SK-N-SH (cell line): ENCODE measurements around the gene MED27. TPM values are rescaled to one million over a fixed set of nuclear protein-coding genes. Genes with fewer than 3 reads are reported as not detected.

Experiments
- CTCF ChIA-PET: fragments of 300-600, 350-600 bp; formaldehyde crosslinking; extraction: SDS; loops from one replicate; lab custom pipeline; 2021; lab: Yijun Ruan, JAX
- POLR2A ChIA-PET: fragments of 350-600 bp; sonication (Branson Sonifier 250); formaldehyde crosslinking; extraction: SDS; loops from one replicate; lab custom pipeline; 2020; ENCODE audit warnings: antibody characterized with exemption, inconsistent platforms; lab: Yijun Ruan, JAX
- DNase-seq: peaks from one replicate; pipeline ENCODE4 v3.0.0; 2012
- H2AFZ ChIP-seq: fragments of 200-600 bp; sonication (generic); 2 replicates; pipeline ENCODE4 v1.8.1; 2016; ENCODE audit warnings: antibody characterized with exemption, mild to moderate bottlenecking, low read depth
- H3F3A ChIP-seq: fragments of 200-600 bp; sonication (generic); replicated peaks from 2 replicates; pipeline ENCODE3; 2016; ENCODE audit warnings: antibody characterized with exemption, mild to moderate bottlenecking; ENCODE audit not compliant: insufficient read depth
- H3K27ac ChIP-seq, 2 experiments: fragments of 200-500 bp in 1 of 2; fragments of 200-600 bp in 1 of 2; sonication (Bioruptor generic) in 1 of 2; sonication (generic), shearing (Covaris generic) in 1 of 2; 2 replicates each; pipeline versions ENCODE4 v1.5.1 to v1.6.1; 2014 to 2016; ENCODE audit warnings: low read depth in 2 of 2, inconsistent platforms in 1 of 2, low read length in 1 of 2, mild to moderate bottlenecking in 1 of 2, mixed read lengths in 1 of 2
- H3K27me3 ChIP-seq: fragments of 200-600 bp; sonication (generic), shearing (Covaris generic); 2 replicates; pipeline ENCODE4 v1.6.1; 2016; ENCODE audit warnings: mixed run types; ENCODE audit not compliant: insufficient read depth
- H3K36me3 ChIP-seq, 2 experiments: fragments of 200-500 bp in 1 of 2; fragments of 200-600 bp in 1 of 2; sonication (Bioruptor generic) in 1 of 2; sonication (generic) in 1 of 2; replicated peaks in 1 of 2; 2 replicates each; pipeline versions ENCODE3 to v1.5.1; 2014 to 2016; ENCODE audit warnings: low read length in 1 of 2, mild to moderate bottlenecking in 1 of 2; ENCODE audit not compliant: insufficient read depth in 2 of 2, control insufficient read depth in 1 of 2
- H3K4me1 ChIP-seq, 2 experiments: fragments of 200-500 bp in 1 of 2; fragments of 200-600 bp in 1 of 2; sonication (Bioruptor generic) in 1 of 2; sonication (generic), shearing (Covaris generic) in 1 of 2; 2 replicates each; pipeline versions ENCODE4 v1.5.1 to v1.6.1; 2014 to 2016; ENCODE audit warnings: low read depth in 1 of 2, low read length in 1 of 2, mixed run types in 1 of 2; ENCODE audit not compliant: insufficient read depth in 2 of 2, control insufficient read depth in 1 of 2
- H3K4me2 ChIP-seq: fragments of 200-600 bp; sonication (generic), shearing (Covaris generic); 2 replicates; pipeline ENCODE4 v1.6.1; 2017; ENCODE audit warnings: mixed run types
- H3K4me3 ChIP-seq, 2 experiments: fragments of 200-500 bp in 1 of 2; fragments of 200-600 bp in 1 of 2; sonication (Bioruptor generic) in 1 of 2; sonication (generic), shearing (Covaris generic) in 1 of 2; 2 replicates each; pipeline versions ENCODE4 v1.5.1 to v1.8.1; 2014 to 2016; ENCODE audit warnings: low read depth in 2 of 2, inconsistent platforms in 1 of 2, low read length in 1 of 2, mild to moderate bottlenecking in 1 of 2, mixed read lengths in 1 of 2, moderate library complexity in 1 of 2
- H3K79me2 ChIP-seq: fragments of 200-600 bp; sonication (generic); 2 replicates; pipeline ENCODE4 v1.8.1; 2017; ENCODE audit warnings: mild to moderate bottlenecking; ENCODE audit not compliant: insufficient read depth
- H3K9ac ChIP-seq: fragments of 200-600 bp; sonication (generic); 2 replicates; pipeline ENCODE4 v1.6.1; 2017; ENCODE audit warnings: mixed run types
- H3K9me2 ChIP-seq: fragments of 200-600 bp; sonication (generic); 2 replicates; pipeline ENCODE4 v1.6.1; 2017; ENCODE audit warnings: mixed run types
- H3K9me3 ChIP-seq: fragments of 200-600 bp; sonication (generic); 2 replicates; pipeline ENCODE4 v1.6.1; 2017; ENCODE audit warnings: mixed run types, mild to moderate bottlenecking, moderate library complexity
- H4K20me1 ChIP-seq: fragments of 200-600 bp; sonication (generic); 2 replicates; pipeline ENCODE4 v1.6.1; 2017; ENCODE audit warnings: mild to moderate bottlenecking, mixed run types; ENCODE audit not compliant: insufficient read depth
- CHD2 ChIP-seq: fragments of 150-350 bp; IDR thresholded peaks from 2 replicates; pipeline ENCODE4 v1.6.1; 2018; ENCODE audit warnings: low read length; ENCODE audit not compliant: partially characterized antibody
- EP300 ChIP-seq, 2 experiments: IDR thresholded peaks; 2 replicates each; pipeline versions ENCODE4 v1.4.0 to v1.6.1; 2012; ENCODE audit warnings: borderline replicate concordance in 1 of 2, low read depth in 1 of 2, low read length in 1 of 2
- FOSL2 ChIP-seq: IDR thresholded peaks from 2 replicates; pipeline ENCODE4 v1.4.0; 2012; ENCODE audit warnings: low read depth, mild to moderate bottlenecking, moderate library complexity, borderline replicate concordance
- FOXJ3 ChIP-seq: sonication (generic); formaldehyde crosslinking; IDR thresholded peaks from 2 replicates; pipeline ENCODE4 v1.5.1; 2020; ENCODE audit warnings: mild to moderate bottlenecking, missing genetic modification reagents
- GABPA ChIP-seq: IDR thresholded peaks from 2 replicates; pipeline ENCODE4 v1.4.0; 2012; ENCODE audit warnings: low read depth, mild to moderate bottlenecking
- GATA2 ChIP-seq: sonication (generic); formaldehyde crosslinking; IDR thresholded peaks from 2 replicates; pipeline ENCODE4 v1.5.0; 2020; ENCODE audit warnings: mild to moderate bottlenecking, missing genetic modification reagents
- JUND ChIP-seq: IDR thresholded peaks from 2 replicates; pipeline ENCODE4 v1.4.0; 2012
- MAX ChIP-seq: IDR thresholded peaks from 2 replicates; pipeline ENCODE4 v1.4.0; 2012; ENCODE audit warnings: low read depth
- MEF2A ChIP-seq: IDR thresholded peaks from 2 replicates; pipeline ENCODE4 v1.4.0; 2012; ENCODE audit warnings: low read depth, borderline replicate concordance
- PBX3 ChIP-seq: IDR thresholded peaks from 2 replicates; pipeline ENCODE4; 2012
- POLR2AphosphoS5 ChIP-seq: IDR thresholded peaks from 2 replicates; pipeline ENCODE4 v1.6.1; 2012; ENCODE audit warnings: low read depth, low read length
- RAD21 ChIP-seq: IDR thresholded peaks from 2 replicates; pipeline ENCODE4 v1.6.1; 2012; ENCODE audit warnings: mild to moderate bottlenecking, low read length
- REST ChIP-seq: IDR thresholded peaks from 2 replicates; pipeline ENCODE4 v1.6.1; 2012; ENCODE audit warnings: mild to moderate bottlenecking, low read depth, low read length, moderate library complexity
- SIN3A ChIP-seq: IDR thresholded peaks from 2 replicates; pipeline ENCODE4 v1.6.1; 2012; ENCODE audit warnings: low read depth, mild to moderate bottlenecking, low read length, moderate library complexity, borderline replicate concordance
- TAF1 ChIP-seq: IDR thresholded peaks from 2 replicates; pipeline ENCODE4 v1.6.1; 2012; ENCODE audit warnings: low read depth, mild to moderate bottlenecking, low read length, moderate library complexity, borderline replicate concordance
- TCF12 ChIP-seq: IDR thresholded peaks from 2 replicates; pipeline ENCODE4 v1.4.0; 2012
- TEAD4 ChIP-seq: IDR thresholded peaks from 2 replicates; pipeline ENCODE4 v1.4.0; 2012; ENCODE audit warnings: mild to moderate bottlenecking, borderline replicate concordance; ENCODE audit not compliant: insufficient read depth
- YY1 ChIP-seq: IDR thresholded peaks from 2 replicates; pipeline ENCODE4 v1.4.0; 2012; ENCODE audit warnings: low read depth, mild to moderate bottlenecking
- WGBS: methylation state at CpG from one replicate; pipeline ENCODE4 v1.1.6; 2017; ENCODE audit warnings: low lambda C conversion rate; 5-methylcytosine and 5-hydroxymethylcytosine counted together
- polyA plus RNA-seq, 3 experiments: library from polyadenylated mRNA; depleted of rRNA; stranded (reverse); fragments of >200 nt; gene quantifications; 2 replicates each; pipeline ENCODE4 v1.2.3, GENCODE V29; 2012
- TF ChIP-seq, protein P1 (sequence below): fragments of 200-600 bp; sonication (generic); IDR thresholded peaks from 2 replicates; pipeline ENCODE4 v1.6.1; 2017; ENCODE audit warnings: antibody characterized with exemption, mild to moderate bottlenecking, moderate library complexity
- TF ChIP-seq, protein P2 (sequence below): fragments of 150-350 bp; IDR thresholded peaks from 2 replicates; pipeline ENCODE4 v1.6.1; 2016; ENCODE audit warnings: mild to moderate bottlenecking, low read depth, low read length

Gene MED27
- polyA plus RNA-seq, 1 of the 3 experiments (the other 2 are of a cell fraction): 35.0 TPM

- peaks cover 2 to 6% of the 10 kb centered on the region in 2 experiments for H3K36me3 ChIP-seq
- H3K79me2 ChIP-seq: no peaks in the 10 kb centered on the region; the same call in 1 of the 2 replicates
- H3K4me3 ChIP-seq: no peak overlapping the region
- H2AFZ ChIP-seq: no peak overlapping the region
- H3K4me1 ChIP-seq: peaks cover 7 to 57% of the 10 kb centered on the region in 2 experiments
- WGBS: 62% methylated on average over 4 of the region's 4 CpGs
- H3K27me3 ChIP-seq: no peaks in the 10 kb centered on the region
- no peaks in the 10 kb centered on the region for H4K20me1 ChIP-seq
- H3K9me3 ChIP-seq: 0 out of 2 replicates have a peak, but pooled peaks cover 6% of the 10 kb centered on the region
- H3F3A ChIP-seq: peaks cover 4% of the 10 kb centered on the region
- no peak overlapping the region for H3K4me2 ChIP-seq
- no peaks in the 10 kb centered on the region for H3K9me2 ChIP-seq
- H3K27ac ChIP-seq: 0 out of 4 replicates have a peak overlapping the region, but pooled peaks of 1 of the 2 experiments have one; percentile 5
- TF ChIP-seq REST (no peak), FOSL2 (peak; percentile 44; the same call in 1 of the 2 replicates), GABPA (no peak), TCF12 (peak; percentile 57), RAD21 (no peak), TEAD4 (no peak), FOXJ3 (CRISPR knock-in tag) (no peak), SIN3A (no peak), CHD2 (no peak), POLR2AphosphoS5 (no peak), YY1 (no peak), EP300 (IDR thresholded peaks at IDR 0.05; ENCODE audit: borderline replicate concordance in 1 of 2, low read depth in 1 of 2, low read length in 1 of 2) (no peak), GATA2 (CRISPR knock-in tag) (no peak), PBX3 (peak; percentile 69), MAX (0 out of 2 replicates have a peak, but pooled peaks have one; percentile 33), JUND (peak; percentile 25; the same call in 1 of the 2 replicates), MEF2A (no peak), TAF1 (no peak)
- TF ChIP-seq, protein P1, sequence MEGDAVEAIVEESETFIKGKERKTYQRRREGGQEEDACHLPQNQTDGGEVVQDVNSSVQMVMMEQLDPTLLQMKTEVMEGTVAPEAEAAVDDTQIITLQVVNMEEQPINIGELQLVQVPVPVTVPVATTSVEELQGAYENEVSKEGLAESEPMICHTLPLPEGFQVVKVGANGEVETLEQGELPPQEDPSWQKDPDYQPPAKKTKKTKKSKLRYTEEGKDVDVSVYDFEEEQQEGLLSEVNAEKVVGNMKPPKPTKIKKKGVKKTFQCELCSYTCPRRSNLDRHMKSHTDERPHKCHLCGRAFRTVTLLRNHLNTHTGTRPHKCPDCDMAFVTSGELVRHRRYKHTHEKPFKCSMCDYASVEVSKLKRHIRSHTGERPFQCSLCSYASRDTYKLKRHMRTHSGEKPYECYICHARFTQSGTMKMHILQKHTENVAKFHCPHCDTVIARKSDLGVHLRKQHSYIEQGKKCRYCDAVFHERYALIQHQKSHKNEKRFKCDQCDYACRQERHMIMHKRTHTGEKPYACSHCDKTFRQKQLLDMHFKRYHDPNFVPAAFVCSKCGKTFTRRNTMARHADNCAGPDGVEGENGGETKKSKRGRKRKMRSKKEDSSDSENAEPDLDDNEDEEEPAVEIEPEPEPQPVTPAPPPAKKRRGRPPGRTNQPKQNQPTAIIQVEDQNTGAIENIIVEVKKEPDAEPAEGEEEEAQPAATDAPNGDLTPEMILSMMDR: peak; percentile 22; the same call in 1 of the 2 replicates
- TF ChIP-seq, protein P2, sequence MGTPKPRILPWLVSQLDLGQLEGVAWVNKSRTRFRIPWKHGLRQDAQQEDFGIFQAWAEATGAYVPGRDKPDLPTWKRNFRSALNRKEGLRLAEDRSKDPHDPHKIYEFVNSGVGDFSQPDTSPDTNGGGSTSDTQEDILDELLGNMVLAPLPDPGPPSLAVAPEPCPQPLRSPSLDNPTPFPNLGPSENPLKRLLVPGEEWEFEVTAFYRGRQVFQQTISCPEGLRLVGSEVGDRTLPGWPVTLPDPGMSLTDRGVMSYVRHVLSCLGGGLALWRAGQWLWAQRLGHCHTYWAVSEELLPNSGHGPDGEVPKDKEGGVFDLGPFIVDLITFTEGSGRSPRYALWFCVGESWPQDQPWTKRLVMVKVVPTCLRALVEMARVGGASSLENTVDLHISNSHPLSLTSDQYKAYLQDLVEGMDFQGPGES: no peak
- CTCF ChIA-PET: interaction anchor here (0.9 to 7.2 kb wide), 3 partner anchors 12 to 236 kb away, joined by 4 to 29 read pairs (median 8); no protein-coding TSS in a partner anchor
- POLR2A ChIA-PET: no interaction called here
- H3K9ac ChIP-seq: no peak overlapping the region
- no peak for DNase-seq
These were observed 79.7 kb downstream of the MED27 start for GRCh38 chr9:131999692-132000551.
